C4-2B (cell line): Measurements from ENCODE around the gene CRAT.

Source experiments
- ZFX ChIP-seq: fragments of 450-650 bp; IDR thresholded peaks from 2 replicates; pipeline ENCODE4 v1.6.1; 2017
- TF ChIP-seq, protein P1 (sequence below): fragments of 450-650 bp; conservative IDR thresholded peaks from 2 replicates; pipeline ENCODE4 v1.5.1; 2017; ENCODE audit warnings: mild to moderate bottlenecking

DNA sequence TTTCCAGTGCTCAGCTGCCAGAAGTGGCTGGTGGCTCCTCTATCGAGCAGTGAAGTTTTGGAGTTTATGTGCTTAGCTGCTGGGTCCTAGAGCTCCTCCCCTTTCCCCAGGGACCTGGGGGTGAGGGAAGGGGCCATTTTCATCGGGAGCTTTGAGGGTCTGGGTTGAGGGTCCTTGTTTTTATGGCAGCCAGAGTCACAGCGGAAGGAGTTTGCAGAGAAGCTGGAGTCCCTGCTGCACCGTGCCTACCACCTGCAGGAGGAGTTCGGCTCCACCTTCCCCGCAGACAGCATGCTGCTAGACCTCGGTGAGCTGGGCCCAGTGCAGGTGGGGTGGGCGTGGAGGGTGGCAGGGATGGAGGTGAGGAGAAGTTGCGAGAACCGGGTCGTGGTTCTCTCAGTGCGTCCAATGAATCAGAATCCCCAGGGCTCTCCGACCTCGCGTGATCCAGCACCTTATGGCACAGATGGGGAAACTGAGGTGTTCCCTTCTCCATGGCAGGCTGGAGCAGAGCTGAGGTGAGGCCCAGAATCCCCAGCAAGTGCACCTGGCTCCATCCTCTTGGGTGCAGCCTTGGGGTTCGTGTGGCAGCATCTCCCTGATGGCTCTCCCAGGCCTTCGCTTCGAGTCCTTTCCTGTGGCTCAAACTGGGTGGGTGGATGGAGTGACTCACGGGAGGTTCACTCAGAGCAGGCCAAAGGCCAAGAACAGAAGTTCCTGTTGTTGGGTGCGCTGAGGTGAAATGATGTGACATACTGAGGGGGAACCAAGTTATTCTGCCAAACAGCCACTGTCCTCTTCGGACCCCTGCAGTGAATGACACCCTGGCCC, 51.4 kb downstream of the CRAT start:
- TF ChIP-seq, protein P1, sequence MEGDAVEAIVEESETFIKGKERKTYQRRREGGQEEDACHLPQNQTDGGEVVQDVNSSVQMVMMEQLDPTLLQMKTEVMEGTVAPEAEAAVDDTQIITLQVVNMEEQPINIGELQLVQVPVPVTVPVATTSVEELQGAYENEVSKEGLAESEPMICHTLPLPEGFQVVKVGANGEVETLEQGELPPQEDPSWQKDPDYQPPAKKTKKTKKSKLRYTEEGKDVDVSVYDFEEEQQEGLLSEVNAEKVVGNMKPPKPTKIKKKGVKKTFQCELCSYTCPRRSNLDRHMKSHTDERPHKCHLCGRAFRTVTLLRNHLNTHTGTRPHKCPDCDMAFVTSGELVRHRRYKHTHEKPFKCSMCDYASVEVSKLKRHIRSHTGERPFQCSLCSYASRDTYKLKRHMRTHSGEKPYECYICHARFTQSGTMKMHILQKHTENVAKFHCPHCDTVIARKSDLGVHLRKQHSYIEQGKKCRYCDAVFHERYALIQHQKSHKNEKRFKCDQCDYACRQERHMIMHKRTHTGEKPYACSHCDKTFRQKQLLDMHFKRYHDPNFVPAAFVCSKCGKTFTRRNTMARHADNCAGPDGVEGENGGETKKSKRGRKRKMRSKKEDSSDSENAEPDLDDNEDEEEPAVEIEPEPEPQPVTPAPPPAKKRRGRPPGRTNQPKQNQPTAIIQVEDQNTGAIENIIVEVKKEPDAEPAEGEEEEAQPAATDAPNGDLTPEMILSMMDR: no peak
- TF ChIP-seq ZFX: no peak
